Stimulated activated CD4-positive, alpha-beta T cell treated with anti-CD3 and anti-CD28 coated beads, Interleukin-15, amount 100 ng/mL, for 48 hours (primary cell): ENCODE measurements around the gene SERP2.

Experiments
- DNase-seq, 2 donors: peaks; one replicate each; pipeline ENCODE4 v3.0.0-alpha.2; 2020; ENCODE audit warnings: low read depth in 2 of 2

SERP2 gene

DNA sequence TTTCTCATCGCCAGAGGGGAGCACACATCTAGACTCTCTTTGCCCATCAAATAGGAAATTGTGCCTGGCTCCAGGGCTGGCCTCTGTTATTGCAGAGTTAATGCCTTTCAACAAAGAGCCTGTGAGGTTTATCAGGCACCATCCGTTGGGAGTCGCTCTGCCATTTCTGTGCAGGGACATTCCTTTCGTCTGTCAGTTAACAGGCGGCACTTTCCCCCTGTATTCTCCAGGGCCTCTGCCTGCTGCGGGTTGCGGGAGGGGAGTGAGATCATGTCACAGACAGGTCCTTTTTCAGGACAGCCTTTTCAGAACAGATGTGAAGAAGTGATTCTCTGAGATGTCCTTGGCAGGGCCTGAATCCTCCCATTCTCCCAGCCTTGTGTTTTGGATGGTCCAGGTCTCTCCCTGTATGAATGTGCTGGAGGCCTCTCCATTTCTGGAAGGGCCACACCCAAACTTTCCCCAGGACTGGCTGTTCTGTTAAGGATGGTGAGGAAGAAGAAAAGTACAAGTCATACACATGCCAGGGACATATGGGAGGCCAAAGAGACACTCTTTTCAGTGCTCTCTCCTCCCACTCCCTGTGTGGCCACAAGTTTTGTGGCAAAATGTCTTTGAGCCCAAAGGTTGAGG lies 14.9 kb downstream of the SERP2 start:
- no peak for DNase-seq

DNA sequence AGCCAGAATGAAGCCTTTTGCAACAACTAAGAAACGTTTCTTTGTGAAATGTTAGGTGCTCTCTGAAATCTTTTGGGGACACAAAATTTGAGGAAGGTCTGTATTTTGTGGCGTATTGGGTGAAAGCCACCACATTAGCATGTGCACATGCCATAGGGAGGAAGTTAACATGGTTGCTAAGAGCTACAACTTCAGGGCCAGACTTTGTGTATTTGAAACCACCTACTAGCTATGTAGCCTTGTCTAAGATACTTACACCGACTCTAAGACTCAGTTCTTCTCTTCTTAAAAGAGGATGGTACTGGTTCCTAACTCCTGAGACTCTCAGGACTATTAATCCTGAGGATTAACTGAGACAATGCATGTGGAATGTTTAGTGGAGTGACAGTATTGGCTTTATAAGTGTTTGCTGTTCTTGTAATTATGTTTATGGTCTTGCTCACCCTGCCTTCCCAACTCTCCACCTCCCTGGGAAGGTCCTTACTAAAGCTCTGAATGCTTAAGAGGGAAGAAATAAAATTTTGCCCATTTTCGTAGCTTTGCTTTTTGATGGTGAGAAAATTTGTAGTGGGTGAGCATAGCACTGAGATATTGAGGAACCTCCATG lies 15.5 kb downstream of the SERP2 start:
- DNase-seq: no peak

DNA sequence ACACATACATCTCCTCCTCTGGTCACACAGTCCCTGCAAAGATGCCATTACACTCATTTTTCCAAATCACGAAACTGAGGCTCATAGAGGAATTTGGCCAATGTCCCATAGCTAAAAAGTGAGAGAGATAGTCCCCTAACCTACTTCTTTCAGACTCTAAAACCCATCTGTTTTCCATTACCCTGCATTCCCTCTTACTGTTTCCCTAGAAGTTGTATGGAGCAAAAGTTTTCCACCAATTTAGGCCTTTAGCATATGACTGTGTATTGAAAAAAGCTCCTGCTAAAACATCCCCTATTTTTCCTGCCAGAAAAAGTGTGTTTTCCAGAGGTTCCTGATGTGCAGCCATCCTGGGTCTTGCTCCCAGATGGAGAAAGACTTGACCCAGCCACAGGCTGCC lies 16.3 kb downstream of the SERP2 start:
- DNase-seq: no peak

GRCh38 chr13:44393391-44393790 lies 19.8 kb downstream of the SERP2 start:
- no peak for DNase-seq

DNA sequence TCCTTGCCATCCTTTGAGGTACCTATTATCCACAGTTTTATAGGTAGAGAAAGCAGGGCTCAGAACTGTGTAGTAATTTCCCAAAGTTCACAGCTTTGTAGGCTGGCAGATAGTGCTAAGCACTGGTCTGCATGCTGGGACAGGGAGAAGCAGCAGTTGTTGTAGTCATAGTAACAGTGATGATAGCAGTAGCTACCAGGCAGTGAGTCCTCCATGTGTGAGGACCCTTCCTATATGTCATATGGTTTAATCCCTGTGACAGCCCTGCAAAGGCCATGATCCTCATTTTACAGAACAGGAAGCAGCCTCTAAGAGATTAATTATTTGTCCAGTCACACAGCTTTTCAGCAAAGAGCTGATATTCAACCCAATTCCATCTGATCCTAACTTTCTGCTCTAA lies 21.0 kb downstream of the SERP2 start:
- DNase-seq: no peak

DNA sequence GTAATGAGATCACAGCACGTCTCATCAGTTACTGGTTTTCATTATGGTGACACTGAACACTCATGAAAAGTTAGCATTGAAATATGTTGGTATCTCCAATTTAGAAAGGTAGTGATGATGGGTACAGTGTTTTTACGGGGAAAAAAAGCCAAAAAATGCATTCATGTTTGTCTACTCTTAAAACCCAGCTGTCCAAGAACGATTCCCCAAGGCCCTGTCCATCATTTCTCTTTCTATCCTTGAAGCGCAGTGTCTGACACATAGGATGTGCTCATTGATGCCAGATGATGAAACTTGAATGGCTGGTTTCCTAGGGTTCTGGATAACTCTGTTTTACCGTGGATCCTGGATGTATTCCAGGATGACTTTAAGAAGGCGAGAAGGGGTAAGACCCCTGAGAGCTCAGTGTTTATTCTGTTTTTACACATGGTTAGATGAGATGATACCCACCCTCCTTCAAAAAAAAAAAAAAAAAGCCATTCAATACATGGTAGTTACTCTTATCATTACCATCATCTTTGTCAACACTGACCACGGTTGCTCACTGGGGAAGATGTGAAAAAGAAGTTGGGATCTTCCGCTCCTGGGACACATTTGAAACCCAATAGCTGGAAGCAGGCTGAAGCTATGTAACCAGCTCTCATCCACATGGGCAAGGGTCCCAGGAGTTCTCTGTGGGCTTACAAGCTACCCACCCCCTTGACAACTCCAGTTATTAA lies 22.5 kb downstream of the SERP2 start:
- no peak for DNase-seq

GRCh38 chr13:44396701-44397580 lies 23.3 kb downstream of the SERP2 start:
- DNase-seq: no peak

DNA sequence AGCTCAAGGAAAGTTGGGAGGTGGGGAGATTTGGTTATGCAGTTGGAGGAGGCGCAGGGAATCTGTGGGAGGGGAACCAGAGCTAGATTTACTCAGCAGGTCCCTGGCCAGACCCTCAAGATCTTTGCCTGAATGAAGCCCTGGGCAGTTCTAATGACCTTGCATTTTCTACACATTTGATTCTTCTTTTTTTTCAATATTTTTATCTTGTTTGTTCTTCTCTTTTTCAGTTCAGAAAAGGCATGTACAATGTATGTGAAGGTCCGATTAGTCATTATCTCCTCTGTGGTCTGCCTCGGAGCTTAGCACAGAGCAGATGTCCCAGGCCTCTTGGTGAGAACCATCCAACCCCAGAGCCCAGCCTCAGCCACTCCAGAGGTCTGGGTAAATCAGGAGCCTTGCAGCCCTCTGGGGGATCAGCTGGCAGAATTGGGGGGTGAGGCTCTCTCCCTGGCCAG lies 24.2 kb downstream of the SERP2 start:
- DNase-seq: no peak

DNA sequence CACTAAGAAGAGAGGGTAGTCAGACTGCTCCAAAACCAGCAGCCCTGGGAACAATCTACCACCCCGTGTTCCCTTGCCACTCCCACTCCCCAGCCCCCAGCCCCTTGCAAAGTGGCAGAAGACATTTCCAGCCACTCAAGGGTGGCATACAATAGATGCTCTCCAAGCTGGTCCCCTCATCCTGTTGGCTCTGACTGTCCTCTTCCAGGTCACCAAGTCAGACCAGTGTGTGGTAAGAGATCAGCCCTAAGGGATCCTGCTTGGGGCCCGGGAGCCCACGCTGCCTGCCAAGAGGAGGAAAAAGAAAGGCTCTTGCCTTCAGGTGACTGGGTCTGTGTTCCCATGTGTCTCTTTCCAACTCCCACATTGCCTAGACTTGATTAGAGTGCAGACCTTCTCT lies 25.0 kb downstream of the SERP2 start:
- no peak for DNase-seq

DNA sequence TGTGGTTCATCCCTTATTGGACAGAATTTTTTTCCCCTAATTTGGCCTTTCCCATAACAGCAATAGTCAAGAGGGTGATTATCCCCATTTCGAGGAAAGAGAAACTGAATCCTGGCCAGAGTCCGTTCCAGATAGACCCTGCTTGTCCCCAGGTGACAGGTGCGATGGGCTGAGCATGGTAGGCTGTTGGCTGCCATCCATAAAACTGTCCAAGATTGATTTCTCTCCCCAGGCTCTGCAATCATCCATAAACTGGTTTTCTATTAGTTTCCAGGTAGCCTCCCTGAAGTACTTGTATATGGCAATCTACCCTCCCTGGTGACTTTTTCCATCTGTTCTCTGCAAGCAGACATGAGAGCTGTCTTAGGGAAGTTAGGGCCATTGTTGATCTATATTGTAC lies 25.4 kb downstream of the SERP2 start:
- no peak for DNase-seq

GRCh38 chr13:44400736-44401135 lies 27.1 kb downstream of the SERP2 start:
- DNase-seq: no peak

DNA sequence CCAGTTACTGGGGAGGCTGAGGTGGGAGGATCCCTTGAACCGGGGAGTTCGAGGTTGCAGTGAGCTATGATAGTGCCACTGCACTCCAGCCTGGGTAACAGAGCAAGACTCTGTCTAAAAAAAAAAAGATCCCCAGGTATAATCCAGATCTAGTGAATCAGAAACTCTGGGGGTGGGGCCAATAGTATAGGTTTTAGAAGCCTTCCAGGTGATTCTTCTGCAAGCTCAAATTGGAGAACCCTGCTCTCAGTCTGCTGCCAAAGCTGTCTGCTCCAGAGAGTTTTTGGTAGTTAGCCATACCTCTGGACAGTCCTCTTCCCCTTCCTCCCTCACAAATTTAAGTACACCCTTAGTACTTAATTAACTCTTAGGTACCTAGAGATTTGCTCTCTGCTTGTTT lies 28.0 kb downstream of the SERP2 start:
- DNase-seq: no peak

GRCh38 chr13:44402899-44403445 lies 29.3 kb downstream of the SERP2 start:
- DNase-seq: no peak

DNA sequence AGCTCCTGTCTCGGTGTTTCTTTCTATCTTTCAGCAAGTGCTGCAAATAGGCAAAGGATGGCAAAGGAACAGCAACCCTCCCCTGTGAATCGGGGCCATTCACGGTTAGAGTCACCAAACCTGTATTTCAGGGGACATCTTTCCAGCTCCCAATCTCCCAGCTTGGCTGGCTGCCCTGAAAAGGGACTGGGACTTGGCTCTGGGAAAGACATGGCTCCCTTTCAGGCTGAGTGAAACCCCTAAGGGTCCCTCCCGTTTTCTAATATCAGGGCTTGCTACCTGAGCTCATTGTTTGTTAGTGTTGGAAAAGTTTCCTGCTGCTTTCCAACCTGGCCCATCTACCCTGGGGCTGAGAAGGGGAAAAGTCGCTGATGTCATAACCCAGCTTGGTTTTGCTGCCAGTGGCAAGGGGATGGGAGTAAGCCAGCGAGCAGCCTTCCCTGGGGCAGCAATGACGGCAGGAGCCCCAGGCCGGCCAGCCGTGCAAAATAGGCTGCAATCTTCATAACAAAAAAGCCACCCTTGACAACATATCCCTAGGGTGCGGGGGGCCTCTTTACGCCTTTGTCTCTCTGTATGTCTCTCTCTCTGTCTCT lies 29.9 kb downstream of the SERP2 start:
- DNase-seq: no peak

DNA sequence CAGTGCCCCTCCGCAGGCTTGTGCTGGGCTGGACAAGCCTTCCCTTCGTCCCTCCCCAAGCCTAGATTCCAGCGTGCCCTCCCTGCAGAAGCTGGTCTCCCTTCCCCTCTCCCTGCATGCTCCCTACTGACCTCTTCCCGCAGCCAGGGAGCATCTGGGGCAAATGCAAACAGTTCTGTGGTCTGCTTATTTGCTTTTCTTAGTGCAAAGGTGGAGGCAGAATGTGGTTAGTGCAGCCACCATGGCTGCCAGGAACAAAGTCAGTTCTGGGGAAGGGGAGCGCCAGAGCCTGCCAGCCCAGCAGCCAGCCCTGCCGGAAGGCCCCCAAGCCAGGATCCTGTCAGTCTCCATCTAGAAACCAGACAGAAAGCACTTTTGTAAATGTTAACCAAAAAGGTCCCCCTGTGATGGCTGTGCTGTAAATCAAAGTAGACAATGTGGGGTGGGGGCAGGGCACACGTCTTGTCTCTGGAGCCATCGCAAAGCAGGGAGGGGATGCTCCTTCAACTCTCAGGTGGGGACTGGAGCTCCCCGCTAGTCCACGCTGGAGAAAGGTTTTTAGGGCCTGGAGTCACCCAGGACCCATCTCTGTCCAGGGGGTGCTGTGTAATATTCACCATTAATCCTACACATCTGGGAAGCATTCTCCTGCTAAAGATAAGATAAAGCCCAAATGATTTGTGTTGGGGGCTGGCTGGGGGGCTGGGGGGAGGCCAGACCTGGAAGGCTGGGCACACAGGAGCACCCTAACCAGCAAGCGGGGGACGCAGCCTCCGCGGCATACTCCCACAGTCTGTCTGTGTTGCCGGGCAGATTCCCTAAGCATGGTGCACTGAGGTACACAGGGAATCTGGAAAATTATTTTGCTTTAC lies 30.9 kb downstream of the SERP2 start:
- DNase-seq: no peak

- no peak for DNase-seq
Observed at GRCh38 chr13:44406617-44407016, 33.0 kb downstream of the SERP2 start.

DNA sequence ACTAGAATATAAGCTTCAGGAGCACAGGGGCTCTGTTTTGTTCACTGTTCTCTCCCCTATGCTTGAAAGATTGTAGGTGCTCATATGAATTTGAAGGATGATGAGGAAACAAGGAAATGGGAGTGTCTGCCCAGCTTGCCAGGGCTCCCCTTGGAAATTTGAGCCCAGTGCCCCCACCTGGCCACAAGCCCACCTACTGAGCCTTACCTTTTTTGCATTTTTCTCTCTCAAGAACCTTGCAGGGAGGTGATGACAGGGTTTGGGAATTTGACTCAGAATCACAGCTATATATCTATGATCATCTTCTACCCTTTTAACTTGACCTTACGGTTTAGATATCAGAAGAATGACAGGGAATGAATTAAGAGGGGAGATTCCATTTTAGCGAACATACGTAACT lies 33.8 kb downstream of the SERP2 start:
- no peak for DNase-seq

GRCh38 chr13:44407891-44408290 lies 34.3 kb downstream of the SERP2 start:
- DNase-seq: no peak

DNA sequence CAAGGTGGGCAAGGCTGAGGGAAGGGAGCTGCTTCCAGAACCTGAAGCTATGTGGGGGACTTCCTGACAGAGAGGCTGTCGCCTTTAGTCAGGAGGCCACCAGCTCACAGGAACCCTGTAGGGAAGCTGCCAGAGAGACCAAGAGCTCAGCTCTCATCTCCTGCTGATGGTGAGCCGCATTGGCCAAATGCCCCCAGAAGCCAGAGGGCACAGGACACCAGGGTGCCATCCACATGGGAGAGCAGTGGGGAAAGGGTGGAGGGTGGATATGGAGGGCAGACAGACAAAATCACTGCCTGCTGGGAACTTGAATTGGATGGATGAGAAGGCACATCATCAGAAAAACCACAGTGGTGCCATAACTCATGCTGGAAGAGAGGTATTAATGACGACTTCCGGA lies 36.0 kb downstream of the SERP2 start:
- no peak for DNase-seq

DNA sequence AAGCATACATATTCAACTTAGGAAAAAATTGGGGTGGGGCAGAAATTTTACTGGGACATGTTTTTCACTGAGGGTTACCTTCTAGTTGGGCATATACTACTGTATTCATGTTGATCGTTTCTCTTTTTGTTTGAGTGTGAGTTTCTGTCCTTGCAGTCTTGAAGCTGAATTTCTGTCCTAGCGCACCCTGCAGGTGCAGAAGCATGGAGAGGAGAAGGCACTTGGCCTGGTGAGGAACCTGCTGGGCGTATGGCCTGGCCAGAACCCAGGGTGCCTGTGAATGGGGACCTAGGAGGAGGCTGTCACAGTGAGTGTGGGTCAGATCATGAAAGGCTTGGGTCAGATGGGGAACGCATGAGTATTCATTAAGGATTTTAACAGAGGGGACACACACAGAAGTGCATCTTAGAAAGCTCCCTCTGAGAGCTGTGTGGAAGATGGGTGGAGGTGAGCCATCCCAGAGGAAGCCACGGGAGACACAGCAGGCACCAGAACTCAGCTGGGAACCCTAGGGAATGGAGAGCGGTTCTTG lies 36.8 kb downstream of the SERP2 start:
- no peak for DNase-seq
